CD14-positive monocyte (primary cell): ENCODE measurements around the gene C15orf61. TPM values are rescaled to one million over a fixed set of nuclear protein-coding genes. Genes with fewer than 3 reads are reported as not detected.

ENCODE experiments used
- DNase-seq, 3 donors: peaks; one replicate each; pipeline ENCODE4 v3.0.0-alpha.2; 2011 to 2022
- H2AFZ ChIP-seq: 2 replicates; pipeline ENCODE4 v1.6.0; 2012; ENCODE audit warnings: mild to moderate bottlenecking, low read depth, low read length, inconsistent platforms; ENCODE audit not compliant: insufficient read depth, poor library complexity, severe bottlenecking
- H3K27ac ChIP-seq, 2 donors: 1 replicate in 1 of 2; 2 replicates in 1 of 2; pipeline ENCODE4 v1.5.1; 2012 to 2013; ENCODE audit warnings: low read length in 2 of 2, control low read depth in 1 of 2, inconsistent platforms in 1 of 2, low read depth in 1 of 2, mild to moderate bottlenecking in 1 of 2
- H3K27me3 ChIP-seq, 2 donors: one replicate each; pipeline versions ENCODE4 v1.6.0 to v1.6.1; 2011 to 2013; ENCODE audit warnings: low read length in 2 of 2; ENCODE audit not compliant: control insufficient read depth in 2 of 2, insufficient read depth in 2 of 2
- H3K36me3 ChIP-seq, 2 donors: replicated peaks in 1 of 2; 1 replicate in 1 of 2; 2 replicates in 1 of 2; pipeline versions ENCODE4 v1.5.1 to v1.6.1; 2012 to 2013; ENCODE audit warnings: low read length in 2 of 2, control low read depth in 1 of 2, inconsistent platforms in 1 of 2, mild to moderate bottlenecking in 1 of 2; ENCODE audit not compliant: insufficient read depth in 2 of 2, control insufficient read depth in 1 of 2
- H3K4me1 ChIP-seq, 2 donors: 1 replicate in 1 of 2; 2 replicates in 1 of 2; pipeline versions ENCODE4 v1.5.1 to v1.6.1; 2012 to 2013; ENCODE audit warnings: low read length in 2 of 2, control low read depth in 1 of 2, inconsistent platforms in 1 of 2, mild to moderate bottlenecking in 1 of 2, moderate library complexity in 1 of 2; ENCODE audit not compliant: insufficient read depth in 2 of 2, control insufficient read depth in 1 of 2
- H3K4me2 ChIP-seq: replicated peaks from 2 replicates; pipeline ENCODE3; 2012; ENCODE audit warnings: low read length, moderate library complexity, mild to moderate bottlenecking; ENCODE audit not compliant: poor library complexity, severe bottlenecking; ENCODE audit errors: extremely low read depth
- H3K4me3 ChIP-seq, 3 experiments: fragments of 200-600 bp in 1 of 3; sonication (generic) in 1 of 3; replicated peaks in 1 of 3; 1 replicate in 2 of 3; 2 replicates in 1 of 3; pipeline ENCODE4 v1.5.1; 2011 to 2013; ENCODE audit warnings: low read length in 3 of 3, mild to moderate bottlenecking in 3 of 3, control low read depth in 2 of 3, low read depth in 2 of 3, inconsistent platforms in 1 of 3, moderate library complexity in 1 of 3
- H3K79me2 ChIP-seq: 2 replicates; pipeline ENCODE4 v1.6.0; 2012; ENCODE audit warnings: mild to moderate bottlenecking, control low read depth, inconsistent platforms, low read length, moderate library complexity; ENCODE audit not compliant: insufficient read depth
- H3K9ac ChIP-seq: 2 replicates; pipeline ENCODE4 v1.6.0; 2017; ENCODE audit warnings: low read length, mild to moderate bottlenecking; ENCODE audit not compliant: insufficient read depth, poor library complexity, severe bottlenecking
- H3K9me3 ChIP-seq, 2 donors: replicated peaks in 1 of 2; 1 replicate in 1 of 2; 2 replicates in 1 of 2; pipeline versions ENCODE4 v1.5.1 to v1.6.1; 2012 to 2013; ENCODE audit warnings: low read length in 2 of 2, control low read depth in 1 of 2; ENCODE audit not compliant: control insufficient read depth in 1 of 2, insufficient read depth in 1 of 2
- H4K20me1 ChIP-seq: 2 replicates; pipeline ENCODE4 v1.6.0; 2012; ENCODE audit warnings: mild to moderate bottlenecking, low read length, control low read depth, moderate library complexity; ENCODE audit not compliant: insufficient read depth
- H3K27ac Mint-ChIP-seq, 7 donors: one replicate each; pipeline ENCODE4 v1.8.0; 2020; ENCODE audit warnings: mild to moderate bottlenecking in 7 of 7, mixed read lengths in 7 of 7, moderate library complexity in 6 of 7, inconsistent platforms in 2 of 7
- H3K27me3 Mint-ChIP-seq, 3 donors: one replicate each; pipeline ENCODE4 v1.8.0; 2021 to 2022; ENCODE audit warnings: low read depth in 3 of 3, mild to moderate bottlenecking in 3 of 3, mixed read lengths in 3 of 3, moderate library complexity in 3 of 3, inconsistent platforms in 1 of 3
- H3K36me3 Mint-ChIP-seq, 2 donors: one replicate each; pipeline ENCODE4 v1.8.0; 2020; ENCODE audit warnings: mixed read lengths in 2 of 2, inconsistent platforms in 1 of 2, mild to moderate bottlenecking in 1 of 2
- H3K4me1 Mint-ChIP-seq: one replicate; pipeline ENCODE4 v1.8.0; 2020; ENCODE audit warnings: mild to moderate bottlenecking, mixed read lengths
- H3K4me3 Mint-ChIP-seq, 2 donors: one replicate each; pipeline ENCODE4 v1.8.0; 2020; ENCODE audit warnings: mild to moderate bottlenecking in 2 of 2, mixed read lengths in 2 of 2, moderate library complexity in 1 of 2
- H3K9me3 Mint-ChIP-seq, 7 donors: one replicate each; pipeline ENCODE4 v1.8.0; 2020 to 2022; ENCODE audit warnings: mixed read lengths in 7 of 7, mild to moderate bottlenecking in 6 of 7, moderate library complexity in 6 of 7, inconsistent platforms in 2 of 7
- WGBS: methylation state at CpG from one replicate; pipeline ENCODE4 v1.1.5; 2013; ENCODE audit warnings: missing lambda C conversion rate; ENCODE audit not compliant: insufficient coverage; 5-methylcytosine and 5-hydroxymethylcytosine counted together
- intact Hi-C, 2 donors: fragments of 100-400 bp; cut with micrococcal nuclease; formaldehyde crosslinking; loops; one replicate each; pipeline versions ENCODE4 v1.15.0 to v1.15.1; 2023
- polyA plus RNA-seq, 3 donors: library from polyadenylated mRNA; depleted of rRNA in 1 of 3; unstranded in 2 of 3; stranded (reverse) in 1 of 3; fragments of 300-500 nt in 2 of 3; fragments of >200 nt in 1 of 3; fragmentation: Illumina TruSeq in 2 of 3; gene quantifications; 1 replicate in 2 of 3; 2 replicates in 1 of 3; pipeline ENCODE4 v1.2.3, GENCODE V29; 2012 to 2021
- TF ChIP-seq, protein P1 (sequence below): fragments of 200-600 bp; IDR thresholded peaks from one replicate; pipeline ENCODE4 v1.8.0; 2022; ENCODE audit warnings: antibody characterized with exemption, mild to moderate bottlenecking

C15orf61 gene
- polyA plus RNA-seq, 3 donors, result 3.2 to 3.9 (median 3.6) TPM

DNA sequence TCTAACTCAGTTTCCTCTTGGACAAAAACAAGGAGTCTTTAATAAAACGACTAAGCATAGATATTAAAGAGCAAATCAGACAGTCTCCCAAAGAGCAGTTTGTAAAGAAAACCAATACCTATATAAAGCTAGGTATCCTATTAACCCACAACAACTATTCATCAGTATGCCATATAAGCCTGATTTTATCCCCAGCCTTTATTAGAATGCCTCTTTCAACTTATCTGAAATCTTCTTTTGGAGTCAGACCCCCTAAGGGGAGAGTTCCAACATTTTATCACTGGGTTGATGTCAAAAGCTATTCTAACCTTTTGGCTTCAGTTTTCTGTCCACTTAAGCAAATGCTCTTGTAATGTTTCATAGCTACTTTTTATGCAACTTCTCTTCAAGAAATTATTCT, 39.4 kb downstream of the C15orf61 start:
- H3K36me3 Mint-ChIP-seq, result peaks cover 57 to 70% of the 10 kb centered on the region in 2 donors
- H3K9ac ChIP-seq, result no peak overlapping the region
- H3K27ac Mint-ChIP-seq, result no peak overlapping the region
- H3K27me3 ChIP-seq, result no peaks in the 10 kb centered on the region
- H3K27me3 Mint-ChIP-seq, result no peaks in the 10 kb centered on the region
- intact Hi-C loops, result no loop called here
- H3K9me3 Mint-ChIP-seq, result peaks cover 0 to 10% (median 3%) of the 10 kb centered on the region in 7 donors
- H2AFZ ChIP-seq, result no peak overlapping the region
- H3K4me1 Mint-ChIP-seq, result peaks cover 3% of the 10 kb centered on the region
- no peak overlapping the region for H3K4me3 Mint-ChIP-seq
- H3K4me3 ChIP-seq, result no peak overlapping the region
- H3K4me2 ChIP-seq, result no peak overlapping the region
- DNase-seq, result no peak
- no peak overlapping the region for H3K27ac ChIP-seq
- no peaks in the 10 kb centered on the region for H4K20me1 ChIP-seq
- TF ChIP-seq, protein P1, sequence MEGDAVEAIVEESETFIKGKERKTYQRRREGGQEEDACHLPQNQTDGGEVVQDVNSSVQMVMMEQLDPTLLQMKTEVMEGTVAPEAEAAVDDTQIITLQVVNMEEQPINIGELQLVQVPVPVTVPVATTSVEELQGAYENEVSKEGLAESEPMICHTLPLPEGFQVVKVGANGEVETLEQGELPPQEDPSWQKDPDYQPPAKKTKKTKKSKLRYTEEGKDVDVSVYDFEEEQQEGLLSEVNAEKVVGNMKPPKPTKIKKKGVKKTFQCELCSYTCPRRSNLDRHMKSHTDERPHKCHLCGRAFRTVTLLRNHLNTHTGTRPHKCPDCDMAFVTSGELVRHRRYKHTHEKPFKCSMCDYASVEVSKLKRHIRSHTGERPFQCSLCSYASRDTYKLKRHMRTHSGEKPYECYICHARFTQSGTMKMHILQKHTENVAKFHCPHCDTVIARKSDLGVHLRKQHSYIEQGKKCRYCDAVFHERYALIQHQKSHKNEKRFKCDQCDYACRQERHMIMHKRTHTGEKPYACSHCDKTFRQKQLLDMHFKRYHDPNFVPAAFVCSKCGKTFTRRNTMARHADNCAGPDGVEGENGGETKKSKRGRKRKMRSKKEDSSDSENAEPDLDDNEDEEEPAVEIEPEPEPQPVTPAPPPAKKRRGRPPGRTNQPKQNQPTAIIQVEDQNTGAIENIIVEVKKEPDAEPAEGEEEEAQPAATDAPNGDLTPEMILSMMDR, result no peak
- peaks cover 25 to 72% of the 10 kb centered on the region in 2 donors for H3K36me3 ChIP-seq
- peaks cover 0 to 2% of the 10 kb centered on the region in 2 donors for H3K9me3 ChIP-seq
- WGBS, result no CpG with 5 or more reads among the region's 1 CpG
- H3K79me2 ChIP-seq, result no peaks in the 10 kb centered on the region
- no peaks in the 10 kb centered on the region for H3K4me1 ChIP-seq

- Histone ChIP-seq H3K79me2 (no peaks in the 10 kb centered on the region), H3K36me3 (peaks cover 25 to 58% of the 10 kb centered on the region in 2 donors), H3K4me3 (no peak overlapping the region), H3K4me1 (no peaks in the 10 kb centered on the region), H3K27ac (no peak overlapping the region), H3K9ac (no peak overlapping the region), H4K20me1 (no peaks in the 10 kb centered on the region), H3K4me2 (no peak overlapping the region), H3K9me3 (peaks cover 0 to 2% of the 10 kb centered on the region in 2 donors), H3K27me3 (no peaks in the 10 kb centered on the region), H2AFZ (no peak overlapping the region)
- WGBS, result no CpG with 5 or more reads among the region's 5 CpGs
- TF ChIP-seq, protein P1, result no peak
- no peaks in the 10 kb centered on the region for H3K27me3 Mint-ChIP-seq
- intact Hi-C loops, result no loop called here
- H3K4me3 Mint-ChIP-seq, result no peak overlapping the region
- no peak for DNase-seq
- peaks cover 0 to 6% (median 3%) of the 10 kb centered on the region in 7 donors for H3K9me3 Mint-ChIP-seq
- H3K36me3 Mint-ChIP-seq, result peaks cover 47 to 67% of the 10 kb centered on the region in 2 donors
- H3K27ac Mint-ChIP-seq, result no peak overlapping the region
- H3K4me1 Mint-ChIP-seq, result peaks cover 3% of the 10 kb centered on the region
Measured at GRCh38 chr15:67563092-67563491, 42.2 kb downstream of the C15orf61 start.
